Stimulated activated CD8-positive, alpha-beta memory T cell treated with anti-CD3 and anti-CD28 coated beads, Interleukin-2, amount 100 ng/mL, for 48 hours (primary cell): ENCODE data around the gene RIC8A.

ENCODE experiments used
- DNase-seq, 2 donors: peaks; one replicate each; pipeline ENCODE4 v3.0.0-alpha.2; 2020; ENCODE audit warnings: low read depth in 2 of 2

RIC8A gene

GRCh38 chr11:204587-205109 lies 2.9 kb upstream of the RIC8A start:
- DNase-seq = no peak

GRCh38 chr11:205221-206001 lies 2.1 kb upstream of the RIC8A start:
- no peak for DNase-seq

- DNase-seq = no peak
Measured at GRCh38 chr11:206002-206384, 1.5 kb upstream of the RIC8A start.

- no peak for DNase-seq
Measured at GRCh38 chr11:206526-207207, 841 bp upstream of the RIC8A start.

GRCh38 chr11:207863-208180 lies 314 bp downstream of the RIC8A start:
- no peak for DNase-seq

- DNase-seq = peak; percentile 71 to 75
Measured at GRCh38 chr11:208181-208916, 841 bp downstream of the RIC8A start.

- DNase-seq = peak in 1 of 2 donors; percentile 21
Measured at GRCh38 chr11:208917-209260, 1.4 kb downstream of the RIC8A start.

GRCh38 chr11:209275-210121 lies 2.0 kb downstream of the RIC8A start:
- DNase-seq = no peak

- no peak for DNase-seq
Measured at GRCh38 chr11:210122-210802, 2.8 kb downstream of the RIC8A start.

- no peak for DNase-seq
Measured at GRCh38 chr11:210803-211180, 3.3 kb downstream of the RIC8A start.

- DNase-seq = no peak
Measured at GRCh38 chr11:211295-211694, 3.8 kb downstream of the RIC8A start.

GRCh38 chr11:211741-212140 lies 4.2 kb downstream of the RIC8A start:
- no peak for DNase-seq

- no peak for DNase-seq
Measured at GRCh38 chr11:212150-213100, 4.9 kb downstream of the RIC8A start.

- DNase-seq = no peak
Measured at GRCh38 chr11:213111-213510, 5.6 kb downstream of the RIC8A start.

GRCh38 chr11:214083-214482 lies 6.6 kb downstream of the RIC8A start:
- no peak for DNase-seq

GRCh38 chr11:215581-216037 lies 8.1 kb downstream of the RIC8A start:
- DNase-seq = no peak

GRCh38 chr11:216081-216974 lies 8.8 kb downstream of the RIC8A start:
- DNase-seq = no peak

GRCh38 chr11:217704-218103 lies 10.2 kb downstream of the RIC8A start:
- no peak for DNase-seq
